HG03469 (cell line): Measurements from ENCODE around the gene KRT9.

Source experiments
- ATAC-seq: cut with Tn5 transposase; IDR thresholded peaks from one replicate; pipeline ENCODE4 v1.9.1; 2021; ENCODE audit warnings: mild to moderate bottlenecking, moderate library complexity, moderate number of reproducible peaks; ENCODE audit not compliant: unreplicated experiment

KRT9 gene

DNA sequence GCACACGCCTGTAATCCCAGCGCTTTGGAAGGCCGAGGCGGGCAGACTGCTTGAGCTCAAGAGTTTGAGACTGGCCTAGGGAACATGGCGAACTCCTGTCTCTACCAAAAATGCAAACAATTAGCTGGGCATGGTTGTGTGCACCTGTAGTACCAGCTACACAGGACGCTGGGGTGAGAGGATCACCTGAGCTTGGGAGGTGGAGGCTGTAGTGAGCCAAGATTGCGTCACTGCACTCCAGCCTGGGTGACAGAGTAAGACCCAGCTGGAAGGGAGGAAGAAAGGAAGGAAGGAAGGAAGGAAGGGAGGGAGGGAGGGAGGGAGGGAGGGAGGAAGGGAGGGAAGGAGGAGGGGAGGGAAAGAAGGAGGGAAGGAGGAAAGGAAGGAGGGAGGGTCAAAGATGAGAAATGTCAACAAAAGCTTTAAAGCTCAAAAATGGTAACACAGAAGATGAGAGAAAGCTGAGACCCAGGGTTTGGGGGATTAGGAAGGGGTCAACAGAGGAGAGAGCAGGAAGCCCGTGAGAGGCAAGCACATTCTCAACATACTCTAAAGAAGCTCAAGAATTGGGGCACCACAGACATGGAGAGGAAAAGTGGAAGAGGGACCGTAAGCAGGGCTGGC, 38.8 kb downstream of the KRT9 start:
- no peak for ATAC-seq

DNA sequence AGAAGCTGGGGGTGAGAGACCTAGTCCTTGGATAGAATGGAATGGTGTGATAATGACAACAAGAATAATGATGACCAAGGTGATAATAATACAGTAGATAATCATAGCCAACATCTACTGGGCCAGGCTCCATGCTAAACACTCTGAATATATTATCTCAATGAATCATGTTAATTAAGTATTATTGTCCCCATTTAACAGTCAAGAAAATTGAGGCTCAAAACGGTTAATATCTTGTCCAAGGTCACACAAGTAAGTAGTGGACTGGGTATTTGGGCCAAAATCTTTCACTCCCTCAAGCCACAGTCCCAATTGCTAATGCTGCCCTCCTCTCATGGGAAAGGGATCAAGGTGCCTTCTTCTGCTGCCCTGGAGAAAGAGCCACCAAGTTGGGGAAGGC, 39.9 kb downstream of the KRT9 start:
- ATAC-seq = no peak

- no peak for ATAC-seq
Observed at GRCh38 chr17:41530062-41531048, 41.5 kb downstream of the KRT9 start.

GRCh38 chr17:41529491-41529915, 42.4 kb downstream of the KRT9 start:
- no peak for ATAC-seq

DNA sequence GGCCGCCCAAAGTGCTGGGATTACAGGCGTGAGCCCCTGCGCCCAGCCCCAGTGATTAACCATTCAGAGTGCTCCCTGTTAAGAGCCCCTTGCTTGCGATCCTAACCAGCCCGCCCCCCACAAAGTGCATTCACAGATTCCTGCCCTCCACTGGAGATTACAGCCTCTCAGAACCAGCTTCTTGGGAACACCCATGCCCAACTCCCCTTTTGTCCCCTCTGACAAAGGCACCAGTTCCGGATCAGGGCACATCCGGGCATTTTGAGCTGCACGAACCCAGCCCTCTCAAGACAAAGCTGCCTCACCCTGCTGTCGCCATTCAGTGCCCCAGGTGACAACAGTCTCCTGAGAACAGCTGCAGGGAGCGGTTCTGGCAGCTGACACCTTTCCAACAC, 42.9 kb downstream of the KRT9 start:
- ATAC-seq = no peak

GRCh38 chr17:41527063-41528023, 44.5 kb downstream of the KRT9 start:
- ATAC-seq = no peak

GRCh38 chr17:41524261-41524660, 47.6 kb downstream of the KRT9 start:
- no peak for ATAC-seq

DNA sequence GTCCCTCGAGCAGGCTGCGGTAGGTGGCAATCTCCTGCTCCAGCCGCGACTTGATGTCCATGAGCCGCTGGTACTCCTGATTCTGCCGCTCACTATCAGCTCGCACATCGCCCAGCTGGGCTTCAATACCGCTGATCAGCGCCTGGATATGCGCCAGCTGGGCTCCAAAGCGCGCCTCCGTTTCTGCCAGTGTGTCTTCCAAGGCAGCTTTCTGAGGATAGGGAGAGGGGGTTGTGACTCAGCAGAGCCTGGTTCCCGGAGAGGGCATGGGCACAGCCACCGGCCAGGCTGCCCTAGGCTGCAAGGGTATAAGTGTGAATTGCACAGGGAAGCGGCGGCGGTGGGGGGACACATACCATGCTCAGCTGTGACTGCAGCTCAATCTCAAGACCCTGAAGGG, 48.1 kb downstream of the KRT9 start:
- no peak for ATAC-seq

DNA sequence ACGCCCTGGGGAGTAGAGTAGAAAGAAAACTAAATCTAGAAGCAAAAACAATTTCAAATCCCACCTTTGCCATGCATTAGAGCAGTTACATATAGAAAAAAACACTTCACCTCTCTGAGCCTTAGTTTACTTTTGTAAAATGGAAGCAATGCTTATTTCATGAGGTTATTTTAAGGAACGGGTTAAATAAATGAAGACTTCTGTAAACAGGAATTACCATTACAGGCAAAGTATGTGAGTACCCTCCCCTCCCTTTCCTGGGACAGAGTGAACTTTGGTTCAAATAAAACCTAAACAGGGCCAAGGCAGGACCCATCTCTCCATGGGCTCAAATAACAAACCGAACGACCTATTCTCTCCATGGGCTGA, 48.6 kb downstream of the KRT9 start:
- ATAC-seq = no peak

GRCh38 chr17:41522301-41523224, 49.3 kb downstream of the KRT9 start:
- no peak for ATAC-seq

GRCh38 chr17:41521574-41522261, 50.1 kb downstream of the KRT9 start:
- ATAC-seq = no peak

DNA sequence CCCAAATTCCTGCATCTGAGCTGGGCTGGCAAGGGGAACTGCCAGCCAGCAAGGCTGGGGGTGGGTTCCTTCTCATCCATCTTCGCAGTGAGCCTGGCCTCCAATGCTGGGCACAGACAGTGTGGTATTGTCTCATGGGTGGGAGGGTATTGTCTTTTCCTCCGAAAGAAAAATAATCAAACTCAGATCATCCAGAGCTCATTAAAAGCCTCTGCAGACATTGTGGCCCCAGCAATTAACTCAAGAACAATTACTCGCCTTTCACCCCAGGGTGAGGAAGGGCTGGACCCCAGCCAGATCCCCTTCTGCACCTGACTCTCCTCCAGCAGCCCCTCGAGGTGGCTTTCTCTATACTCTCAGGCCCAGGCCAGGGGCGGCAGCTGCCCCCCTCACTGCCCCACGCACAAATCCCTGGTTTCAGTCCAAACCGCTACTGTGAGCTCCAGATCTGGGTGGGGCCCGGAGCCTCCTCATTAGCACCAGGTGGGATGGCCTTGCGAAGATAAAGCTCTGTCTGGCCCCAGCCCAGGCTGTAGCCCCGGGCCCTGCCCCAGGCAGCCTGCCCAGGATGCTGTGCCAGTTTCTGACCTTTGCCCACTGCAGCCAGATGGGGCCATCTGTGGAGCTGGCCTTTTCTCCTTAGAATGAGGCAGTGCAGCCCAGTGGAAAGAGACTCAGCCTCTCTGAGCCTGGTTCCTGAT, 50.9 kb downstream of the KRT9 start:
- no peak for ATAC-seq

GRCh38 chr17:41519501-41520224, 52.2 kb downstream of the KRT9 start:
- ATAC-seq = no peak

GRCh38 chr17:41518789-41519449, 52.9 kb downstream of the KRT9 start, which contains the start of gene KRT15:
Gene KRT15, minus strand, starts transcription at chr17:41518890. Its CDS starts 63 bp downstream, at chr17:41518827.
- ATAC-seq = no peak

DNA sequence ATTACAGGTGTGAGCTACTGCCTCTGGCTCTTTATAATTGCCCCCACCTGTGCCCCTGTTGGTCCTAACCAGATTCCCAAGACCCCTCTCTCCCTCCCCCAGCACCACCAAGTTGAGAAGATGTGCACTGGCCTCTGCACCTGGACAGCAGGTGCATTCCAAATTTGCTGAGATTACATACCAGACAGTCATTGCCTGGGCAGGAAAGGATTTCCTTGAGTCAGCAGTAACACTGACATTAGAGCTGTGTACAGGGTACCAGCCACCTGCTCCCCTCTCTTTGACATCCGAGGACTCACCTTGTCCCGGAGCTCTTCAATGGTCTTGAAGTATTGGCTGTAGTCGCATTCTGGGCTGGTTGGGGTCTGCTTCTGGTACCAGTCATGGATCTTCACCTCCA, 53.8 kb downstream of the KRT9 start:
- ATAC-seq = no peak

GRCh38 chr17:41516830-41517283, 55.0 kb downstream of the KRT9 start:
- no peak for ATAC-seq

DNA sequence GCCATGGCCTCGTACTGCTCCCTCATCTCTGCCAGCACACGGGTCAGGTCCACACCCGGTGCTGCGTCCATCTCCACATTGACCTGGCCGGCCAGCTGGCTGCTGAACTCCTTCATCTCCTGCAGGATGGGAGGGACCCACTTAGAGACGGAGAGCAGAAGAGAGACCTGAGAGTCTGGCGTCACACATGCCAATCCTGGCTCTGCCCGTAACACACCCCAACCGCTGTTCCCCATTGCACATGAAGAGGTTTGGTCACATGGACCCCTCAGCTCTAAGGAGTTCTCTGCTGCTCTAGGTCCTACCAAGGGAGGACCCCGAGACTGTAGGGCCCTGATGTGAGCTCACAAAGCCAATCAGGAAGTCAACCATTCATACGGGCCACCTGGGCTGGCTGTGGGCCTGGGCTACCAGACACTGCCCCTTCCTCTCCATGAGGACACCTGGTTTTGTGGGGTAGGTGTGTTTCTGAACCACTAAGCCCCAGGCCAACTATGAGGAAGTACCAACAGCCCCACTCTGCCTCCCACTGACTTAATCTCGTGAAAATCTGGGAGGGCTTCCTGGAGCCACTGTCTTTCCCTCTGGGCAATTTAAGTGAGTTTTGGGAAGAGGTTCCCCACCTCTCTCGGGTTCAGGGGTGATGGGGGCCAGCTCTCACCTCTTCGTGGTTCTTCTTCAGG, 55.6 kb downstream of the KRT9 start:
- ATAC-seq = no peak
